Effector memory CD8-positive, alpha-beta T cell (primary cell): Measurements from ENCODE around the gene NPPB.
A peak's percentile ranks its signal among the peaks of the same experiment; 100 is the strongest.
"Not testable (repeated sequence)": the region's sequence is repeated elsewhere in the genome, so short reads cannot be mapped to it uniquely, and the experiment has no call there.

Experiments
- ATAC-seq: fragments of 150-1000 bp; cut with Tn5 transposase; replicated peaks from 2 replicates; pipeline ENCODE4 v1.10.0; 2021; ENCODE audit warnings: mild to moderate bottlenecking, moderate library complexity
- DNase-seq, 3 experiments: peaks; one replicate each; pipeline ENCODE4 v3.0.0; 2021
- H3K27ac Mint-ChIP-seq, 2 donors: one replicate each; pipeline ENCODE4 v1.8.0; 2022; ENCODE audit warnings: mild to moderate bottlenecking in 2 of 2, mixed read lengths in 2 of 2, moderate library complexity in 2 of 2
- H3K27me3 Mint-ChIP-seq, 2 donors: one replicate each; pipeline ENCODE4 v1.8.0; 2022; ENCODE audit warnings: mixed read lengths in 2 of 2
- H3K36me3 Mint-ChIP-seq: one replicate; pipeline ENCODE4 v1.8.0; 2022; ENCODE audit warnings: mild to moderate bottlenecking, moderate library complexity, mixed read lengths; ENCODE audit not compliant: insufficient read depth
- H3K4me1 Mint-ChIP-seq, 2 donors: one replicate each; pipeline ENCODE4 v1.8.0; 2022; ENCODE audit warnings: low read depth in 2 of 2, mixed read lengths in 2 of 2
- H3K4me3 Mint-ChIP-seq, 2 donors: one replicate each; pipeline ENCODE4 v1.8.0; 2022; ENCODE audit warnings: mild to moderate bottlenecking in 2 of 2, mixed read lengths in 2 of 2, moderate library complexity in 2 of 2
- H3K9me3 Mint-ChIP-seq, 2 donors: one replicate each; pipeline ENCODE4 v1.8.0; 2022; ENCODE audit warnings: mixed read lengths in 2 of 2
- total RNA-seq, 9 experiments: gene quantifications; one replicate each; lab custom pipeline; 2026; lab: John Stamatoyannopoulos, UW

The NPPB gene
- 0 reads per million in 9 experiments for total RNA-seq

DNA sequence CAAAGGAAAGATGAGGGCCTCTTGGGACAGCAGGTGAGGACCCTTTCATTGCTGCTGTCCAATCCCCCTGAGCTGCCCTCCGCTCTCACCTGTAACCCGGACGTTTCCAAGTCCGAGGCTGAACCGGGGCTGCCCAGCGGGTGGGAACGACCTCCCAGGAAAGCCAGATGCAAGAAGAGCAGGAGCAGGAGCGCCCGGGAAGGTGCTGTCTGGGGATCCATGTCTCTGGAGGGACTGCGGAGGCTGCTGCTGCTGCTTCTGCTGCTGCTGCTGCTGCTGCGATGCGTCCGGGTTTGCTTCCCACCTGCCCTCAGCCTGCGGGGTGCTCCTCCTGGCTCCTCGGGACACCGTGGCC lies at the start of gene NPPB:
Gene NPPB, minus strand, starts transcription at position 333 of the 355 bp plus-strand sequence. Its CDS starts 112 bp downstream, at position 221.
- Mint-ChIP-seq H3K4me3 (no peak within 1 kb of the TSS), H3K9me3 (no peaks in the 10 kb centered on the region), H3K4me1 (no peaks in the 10 kb centered on the region), H3K36me3 (no peaks in the 10 kb centered on the region), H3K27me3 (peaks cover 51 to 93% of the 10 kb centered on the region in 2 donors), H3K27ac (no peak within 1 kb of the TSS)
- ATAC-seq (no peak), DNase-seq (no peak)

DNA sequence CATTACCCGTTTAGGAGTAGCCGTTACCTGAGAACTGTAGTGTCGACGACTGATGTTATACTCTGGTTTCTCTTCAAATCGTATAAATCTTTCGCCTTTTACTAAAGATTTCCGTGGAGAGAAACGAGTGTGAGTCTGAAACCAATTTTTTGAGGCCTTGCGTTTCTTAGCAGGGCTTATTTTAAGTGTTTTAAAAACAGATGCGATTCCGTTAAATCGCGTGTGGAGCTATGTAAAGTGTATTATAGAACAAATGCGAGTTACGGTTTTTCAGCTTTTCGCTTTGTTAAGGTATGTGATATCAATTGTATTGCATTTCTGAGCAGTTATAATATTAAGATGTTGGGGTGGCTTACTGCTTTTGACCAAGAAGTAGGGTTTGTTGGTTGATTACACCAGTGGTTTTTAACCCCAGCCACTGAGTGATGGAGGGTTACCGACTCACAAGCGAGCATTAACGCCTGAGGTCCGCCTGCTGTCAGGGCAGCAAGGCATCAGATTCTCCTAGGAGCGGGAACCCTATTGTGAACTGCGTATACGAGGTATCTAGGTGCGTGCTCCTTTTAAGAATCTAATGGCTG lies 49.4 kb upstream of the NPPB start:
- Mint-ChIP-seq H3K4me3 (peak overlapping the region; percentile 91 to 99), H3K36me3 (peaks cover 58% of the 10 kb centered on the region), H3K9me3 (no peaks in the 10 kb centered on the region), H3K27me3 (no peaks in the 10 kb centered on the region), H3K27ac (peak overlapping the region; percentile 100), H3K4me1 (peaks cover 26 to 28% of the 10 kb centered on the region in 2 donors)
- ATAC-seq (peak; percentile 55), DNase-seq (peak; percentile 58 to 64 (median 59))

DNA sequence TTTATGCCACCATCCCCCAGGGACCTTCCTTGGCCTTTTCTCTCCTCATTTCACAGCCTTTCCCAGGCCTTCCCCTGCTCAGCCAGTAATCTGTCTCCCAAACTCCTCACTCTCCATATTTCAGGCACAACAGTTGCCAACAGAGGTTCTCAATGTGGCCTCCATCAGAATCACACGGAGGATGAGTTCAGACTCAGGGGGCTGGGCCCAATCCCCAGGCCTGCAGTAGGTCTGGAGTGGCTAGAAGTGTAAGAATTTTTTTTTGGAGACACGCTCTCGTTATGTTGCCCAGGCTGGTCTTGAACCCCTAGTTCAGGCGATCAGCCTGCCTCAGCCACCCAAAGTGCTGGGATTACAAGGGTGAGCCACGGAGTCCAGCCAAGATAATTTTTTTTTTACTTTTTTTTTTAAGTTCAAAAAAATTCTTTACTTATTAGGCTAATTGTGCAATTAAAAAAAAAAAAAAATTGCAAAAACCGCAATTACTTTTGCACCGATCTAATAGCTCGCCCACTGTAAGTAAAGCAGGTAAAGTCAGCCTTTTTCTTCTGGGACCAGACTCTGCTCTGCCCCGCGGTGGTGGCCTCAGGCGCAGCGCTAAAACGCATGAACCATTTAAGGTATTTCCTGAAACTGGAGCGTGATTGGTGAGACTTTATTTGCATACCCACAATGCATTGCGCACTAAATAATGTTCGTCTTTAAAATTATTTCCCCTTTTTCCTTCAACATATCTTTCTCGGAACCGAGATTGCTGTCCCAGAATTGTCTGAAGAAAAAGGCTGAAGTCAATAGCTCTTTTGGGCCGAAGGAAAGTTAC lies 48.7 kb upstream of the NPPB start:
- peak overlapping the region; percentile 100 for H3K27ac Mint-ChIP-seq
- peak; percentile 88 to 93 (median 90) for DNase-seq
- peaks cover 0 to 2% of the 10 kb centered on the region in 2 donors for H3K27me3 Mint-ChIP-seq
- peaks cover 26 to 28% of the 10 kb centered on the region in 2 donors for H3K4me1 Mint-ChIP-seq
- H3K36me3 Mint-ChIP-seq, result peaks cover 58% of the 10 kb centered on the region
- peak overlapping the region; percentile 91 to 99 for H3K4me3 Mint-ChIP-seq
- ATAC-seq, result peak; percentile 61
- no peaks in the 10 kb centered on the region for H3K9me3 Mint-ChIP-seq

DNA sequence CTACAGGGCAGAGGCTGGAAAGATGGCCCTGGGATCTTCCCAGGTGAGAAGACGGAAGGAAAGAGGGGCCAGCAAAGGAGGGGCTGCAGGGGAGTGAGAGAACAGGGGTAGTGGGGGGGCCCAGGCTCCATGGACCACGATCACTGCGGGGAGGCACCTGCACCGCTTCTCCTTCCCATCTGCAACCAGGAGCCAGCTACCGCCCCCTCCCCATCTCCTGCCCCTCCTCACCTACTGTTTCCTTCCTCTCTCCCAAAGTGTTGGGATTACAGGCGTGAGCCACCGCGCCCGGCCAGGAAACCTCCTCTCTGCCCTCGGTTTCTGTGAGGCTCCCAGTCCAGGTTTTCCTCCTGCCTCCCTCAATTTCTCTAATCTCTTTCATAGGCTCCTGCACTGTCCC lies 48.1 kb upstream of the NPPB start:
- Mint-ChIP-seq H3K27me3 (peaks cover 5 to 8% of the 10 kb centered on the region in 2 donors), H3K4me1 (peaks cover 26 to 28% of the 10 kb centered on the region in 2 donors), H3K4me3 (no peak overlapping the region), H3K36me3 (peaks cover 58% of the 10 kb centered on the region), H3K27ac (peak overlapping the region in 1 of 2 donors; percentile 20), H3K9me3 (no peaks in the 10 kb centered on the region)
- no peak for ATAC-seq
- DNase-seq, result no peak

DNA sequence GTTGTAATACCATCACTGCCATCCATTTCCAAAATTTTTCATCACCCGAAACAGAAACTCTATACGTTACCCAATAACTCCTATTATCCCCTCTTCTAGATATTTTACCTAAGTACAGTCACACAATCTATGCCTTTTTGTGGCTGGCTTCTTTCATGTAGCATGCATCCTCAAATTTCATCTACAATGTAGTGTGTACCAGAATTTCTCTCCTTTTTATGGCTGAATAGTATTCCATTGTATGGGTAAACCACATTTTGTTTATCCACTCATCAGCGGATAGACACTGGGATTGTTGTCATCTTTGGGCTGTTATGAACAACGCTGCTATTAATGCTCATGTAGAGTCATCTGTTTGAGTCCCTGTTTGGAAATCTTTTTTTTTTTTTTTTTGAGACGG lies 46.2 kb upstream of the NPPB start:
- Mint-ChIP-seq H3K4me1 (peaks cover 25 to 28% of the 10 kb centered on the region in 2 donors), H3K9me3 (no peaks in the 10 kb centered on the region), H3K27me3 (peaks cover 5 to 12% of the 10 kb centered on the region in 2 donors), H3K4me3 (peak overlapping the region in 1 of 2 donors; percentile 56), H3K27ac (peak overlapping the region in 1 of 2 donors; percentile 68), H3K36me3 (peaks cover 49% of the 10 kb centered on the region)
- DNase-seq (no peak), ATAC-seq (no peak)

DNA sequence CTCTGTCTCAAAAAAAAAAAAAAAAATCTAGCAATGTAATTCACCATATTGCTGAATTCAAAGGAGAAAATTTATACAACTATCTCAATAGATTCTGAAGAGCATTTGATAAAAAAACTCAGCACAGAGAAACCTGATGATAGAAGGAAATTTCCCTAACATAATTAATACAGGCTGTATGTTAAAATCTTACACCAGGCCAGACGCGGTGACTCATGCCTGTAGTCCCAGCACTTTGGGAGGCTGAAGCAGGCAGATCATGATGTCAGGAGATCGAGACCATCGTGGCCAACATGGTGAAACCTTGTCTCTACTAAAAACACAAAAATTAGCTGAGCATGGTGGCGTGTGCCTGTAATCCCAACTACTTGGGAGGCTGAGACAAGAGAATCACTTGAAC lies 45.4 kb upstream of the NPPB start:
- Mint-ChIP-seq H3K36me3 (peaks cover 41% of the 10 kb centered on the region), H3K4me1 (peaks cover 18 to 22% of the 10 kb centered on the region in 2 donors), H3K27me3 (peaks cover 9 to 20% of the 10 kb centered on the region in 2 donors)
- H3K27ac Mint-ChIP-seq, DNase-seq, H3K4me3 Mint-ChIP-seq, H3K9me3 Mint-ChIP-seq, ATAC-seq: not testable (repeated sequence)

DNA sequence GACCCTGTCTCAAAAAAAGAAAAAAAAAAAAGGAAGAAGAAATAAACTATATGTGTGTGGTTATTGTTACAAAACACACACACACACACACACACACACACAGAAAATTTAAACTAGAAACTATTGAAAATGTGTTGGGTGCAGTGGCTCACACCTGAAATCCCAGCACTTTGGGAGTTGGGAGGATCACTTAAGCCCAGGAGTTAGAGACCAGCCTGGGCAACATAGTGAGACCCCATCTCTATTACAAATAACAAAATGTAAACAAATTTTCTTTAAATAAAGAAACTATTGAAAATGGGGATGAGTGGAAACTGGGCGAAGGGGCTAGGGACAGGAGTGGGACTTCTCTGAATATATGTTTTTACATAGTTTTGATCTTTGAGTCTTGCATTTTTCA lies 44.5 kb upstream of the NPPB start:
- peaks cover 12 to 30% of the 10 kb centered on the region in 2 donors for H3K27me3 Mint-ChIP-seq
- no peak for ATAC-seq
- H3K4me1 Mint-ChIP-seq, result peaks cover 12 to 18% of the 10 kb centered on the region in 2 donors
- no peak overlapping the region for H3K4me3 Mint-ChIP-seq
- no peak overlapping the region for H3K27ac Mint-ChIP-seq
- peaks cover 31% of the 10 kb centered on the region for H3K36me3 Mint-ChIP-seq
- DNase-seq, result no peak
- H3K9me3 Mint-ChIP-seq, result no peaks in the 10 kb centered on the region

DNA sequence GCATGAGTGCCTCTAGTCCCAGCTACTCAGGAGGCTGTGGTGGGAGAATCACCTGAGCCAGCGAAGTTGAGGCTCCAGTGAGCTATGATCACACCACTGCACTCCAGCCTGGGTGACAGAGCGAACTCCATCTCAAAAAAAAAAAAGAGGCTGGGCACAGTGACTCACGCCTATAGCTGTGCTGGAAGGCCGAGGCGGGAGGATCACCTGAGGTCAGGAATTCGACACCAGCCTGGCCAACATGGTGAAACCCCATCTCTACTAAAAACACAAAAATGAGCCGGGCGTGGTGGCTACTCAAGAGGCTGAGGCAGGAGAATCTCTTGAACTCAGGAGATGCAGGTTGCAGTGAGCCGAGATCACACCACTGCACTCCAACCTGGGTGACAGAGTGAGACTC lies 42.7 kb upstream of the NPPB start:
- H3K4me3 Mint-ChIP-seq, DNase-seq, H3K9me3 Mint-ChIP-seq, ATAC-seq, H3K27ac Mint-ChIP-seq: not testable (repeated sequence)
- Mint-ChIP-seq H3K36me3 (peaks cover 13% of the 10 kb centered on the region), H3K4me1 (peaks cover 7 to 12% of the 10 kb centered on the region in 2 donors), H3K27me3 (peaks cover 23 to 47% of the 10 kb centered on the region in 2 donors)

DNA sequence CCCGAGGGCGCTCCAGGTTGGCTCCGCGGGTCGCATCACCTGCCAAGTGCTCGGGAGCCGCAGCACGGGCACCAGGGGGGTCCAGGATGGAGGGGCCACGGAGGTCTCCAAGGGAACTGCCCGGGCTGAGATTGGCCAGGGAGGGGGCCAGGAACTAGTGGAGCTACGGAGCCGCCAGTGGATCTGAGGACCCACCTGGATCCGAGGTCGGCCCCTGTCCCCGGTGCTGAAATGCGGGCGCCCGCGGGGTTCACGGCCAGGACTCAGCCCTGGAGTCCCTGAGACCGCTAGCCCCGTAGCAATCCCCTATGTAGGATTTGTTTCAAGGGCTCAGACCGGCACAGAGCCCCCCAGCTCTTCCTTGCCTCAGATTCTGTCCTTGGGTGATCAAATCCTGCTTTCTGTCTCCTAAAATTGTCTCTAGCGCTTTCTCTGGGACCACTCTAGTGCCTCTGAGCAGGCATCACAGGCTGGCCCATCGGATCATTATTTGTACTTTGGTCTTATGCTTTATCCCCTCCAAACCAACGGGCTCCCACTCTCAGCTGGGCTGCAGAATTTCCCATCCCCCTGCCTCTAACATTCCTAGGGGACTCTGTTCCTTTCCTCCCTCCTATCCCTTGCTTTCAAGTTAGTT lies 40.2 kb upstream of the NPPB start:
- no peak for DNase-seq
- Mint-ChIP-seq H3K4me3 (no peak overlapping the region), H3K27me3 (peaks cover 28 to 71% of the 10 kb centered on the region in 2 donors), H3K36me3 (no peaks in the 10 kb centered on the region), H3K27ac (no peak overlapping the region), H3K4me1 (peaks cover 0 to 2% of the 10 kb centered on the region in 2 donors), H3K9me3 (no peaks in the 10 kb centered on the region)
- ATAC-seq, result no peak

DNA sequence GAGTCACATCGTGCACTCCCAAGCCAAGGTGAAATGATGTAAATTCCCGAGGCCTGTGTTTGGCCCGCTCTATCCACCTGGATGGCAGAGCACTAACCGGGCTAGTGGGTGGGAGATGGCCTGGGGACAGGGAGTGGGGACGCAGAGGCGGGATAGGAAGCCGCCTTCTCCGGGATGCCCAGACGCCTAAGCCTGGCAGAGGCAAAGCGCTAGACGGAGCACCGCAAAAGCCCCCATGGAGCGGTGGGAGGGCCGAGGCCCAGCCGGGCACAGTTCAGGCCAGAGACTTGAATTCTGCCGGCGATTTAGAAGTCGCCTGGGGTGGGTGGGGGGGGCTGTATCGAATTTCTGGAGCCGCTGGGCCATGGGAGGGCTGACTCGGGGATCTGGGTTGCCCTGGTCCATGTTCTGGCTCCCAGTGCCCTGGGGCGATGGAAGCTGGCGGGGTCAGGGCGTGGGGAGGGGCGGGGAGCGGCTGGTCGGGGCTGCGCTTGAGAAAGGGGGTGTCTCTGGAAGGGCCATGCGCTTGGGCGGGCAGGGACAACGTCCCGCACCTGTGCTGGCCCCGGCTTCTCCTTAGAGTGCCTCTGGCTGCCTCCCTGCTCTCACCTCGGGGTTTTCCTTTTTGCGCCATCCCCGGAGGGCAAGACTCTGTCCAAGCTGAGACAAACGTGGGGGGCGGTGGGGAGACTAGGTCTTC lies 39.5 kb upstream of the NPPB start:
- ATAC-seq, result no peak
- Mint-ChIP-seq H3K4me1 (peaks cover 0 to 4% of the 10 kb centered on the region in 2 donors), H3K27ac (no peak overlapping the region), H3K4me3 (no peak overlapping the region), H3K36me3 (no peaks in the 10 kb centered on the region), H3K9me3 (no peaks in the 10 kb centered on the region), H3K27me3 (peaks cover 35 to 77% of the 10 kb centered on the region in 2 donors)
- DNase-seq, result no peak

DNA sequence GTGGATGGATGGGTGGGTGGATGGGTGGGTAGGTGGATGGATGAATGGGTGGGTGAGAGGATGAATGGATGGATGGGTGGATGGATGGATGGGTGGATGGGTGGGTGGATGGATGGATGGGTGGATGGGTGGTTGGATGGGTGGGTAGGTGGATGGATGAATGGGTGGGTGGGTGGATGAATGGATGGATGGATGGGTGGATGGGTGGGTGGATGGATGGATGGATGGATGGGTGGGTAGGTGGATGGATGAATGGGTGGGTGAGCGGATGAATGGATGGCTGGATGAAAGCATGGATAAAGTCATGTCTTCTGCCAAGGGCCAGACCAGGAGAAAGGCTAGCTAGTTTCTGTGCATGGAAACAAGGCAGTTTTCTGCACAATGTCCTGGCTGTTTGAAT lies 35.8 kb upstream of the NPPB start:
- H3K36me3 Mint-ChIP-seq, H3K4me1 Mint-ChIP-seq, DNase-seq, H3K27ac Mint-ChIP-seq, ATAC-seq, H3K4me3 Mint-ChIP-seq, H3K9me3 Mint-ChIP-seq: not testable (repeated sequence)
- H3K27me3 Mint-ChIP-seq, result peaks cover 39 to 87% of the 10 kb centered on the region in 2 donors

DNA sequence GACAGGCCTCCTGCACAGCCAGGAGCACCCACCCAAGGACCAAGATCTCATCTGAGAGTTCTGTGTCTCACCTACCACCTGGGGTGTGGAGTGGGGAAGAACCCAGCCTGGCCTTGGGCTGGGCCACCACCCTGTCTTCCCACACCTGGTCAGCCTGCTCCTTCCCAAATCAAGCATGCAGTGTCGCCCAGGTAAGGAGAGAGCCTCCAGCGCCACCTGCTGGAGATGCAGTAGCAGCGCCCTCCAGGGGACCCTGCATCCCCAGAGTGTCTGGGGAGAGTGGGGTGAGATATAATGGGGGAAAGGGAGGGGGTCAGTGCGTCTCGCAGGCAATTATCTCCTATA lies 35.1 kb upstream of the NPPB start:
- Mint-ChIP-seq H3K4me1 (peaks cover 0 to 4% of the 10 kb centered on the region in 2 donors), H3K9me3 (no peaks in the 10 kb centered on the region), H3K36me3 (no peaks in the 10 kb centered on the region), H3K27ac (no peak overlapping the region), H3K4me3 (no peak overlapping the region), H3K27me3 (peaks cover 33 to 81% of the 10 kb centered on the region in 2 donors)
- ATAC-seq (peak; percentile 86), DNase-seq (peak; percentile 65 to 67 (median 66))
